ENCODE results near the gene DNTT.

GRCh38 chr10:96260014-96260413, 44.2 kb upstream of the DNTT start:
- no peak for TF ChIP-seq CTCF (IDR thresholded peaks at IDR 0.05 in 4 of 5, conservative IDR thresholded peaks at IDR 0.05 in 1 of 5)
- TF ChIP-seq POLR2A (IDR thresholded peaks at IDR 0.05): no peak
